Measurements from ENCODE around the gene NRG3. TPM values are rescaled to one million over a fixed set of nuclear protein-coding genes. Genes with fewer than 3 reads are reported as not detected.

The NRG3 gene
- total and polyA plus RNA-seq, 2 of the 8 experiments (the other 6 are each of a cell fraction or from before 2014, with no cell fraction given): 4.2 to 5.0 TPM

DNA sequence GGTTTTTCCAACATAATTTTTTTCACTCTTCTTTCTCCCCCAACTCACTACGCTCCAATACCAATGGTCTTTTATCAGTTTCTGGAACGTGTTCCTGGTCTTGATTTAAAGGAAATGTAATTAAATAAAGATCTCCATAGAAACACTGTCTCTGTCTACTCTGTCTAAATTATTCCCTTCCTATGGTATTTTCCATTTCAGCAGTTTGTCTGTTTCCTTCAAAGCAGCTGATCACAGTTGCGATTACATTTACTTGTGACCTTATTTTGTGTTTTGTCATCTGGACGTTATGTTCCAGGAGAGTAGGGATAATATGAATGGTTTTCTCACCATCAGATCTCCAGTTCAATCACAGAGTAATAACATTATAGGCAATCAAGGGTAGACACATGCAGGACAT is 359.2 kb downstream of the NRG3 start:
- H2BK20ac ChIP-seq (ENCODE audit: low read length): no peak overlapping the region
- no peak overlapping the region for H2AFZ ChIP-seq (ENCODE audit: low read length)
- H3K56ac ChIP-seq (replicated peaks; ENCODE audit: insufficient read length, low read depth, low read length): no peak overlapping the region
- 92 to 100% methylated on average over 1 to 4 of the region's 4 CpGs for WGBS, 2 experiments (ENCODE audit: extremely low coverage in 1 of 2, insufficient coverage in 1 of 2, insufficient read length in 1 of 2, insufficient replicate concordance in 2 of 2, low coverage in 1 of 2, low lambda C conversion rate in 2 of 2, missing lambda C conversion rate in 1 of 2)
- CTCF ChIA-PET (ENCODE audit: partially characterized antibody): interaction anchor here (1.5 kb wide), 1 partner anchor 12 kb away, joined by 4 read pairs; no protein-coding TSS in a partner anchor
- no peak overlapping the region for H3K4me2 ChIP-seq (ENCODE audit: insufficient read depth in 1 of 2, low read depth in 2 of 2, low read length in 2 of 2)
- H3K79me1 ChIP-seq (ENCODE audit: low read depth, low read length): no peaks in the 10 kb centered on the region
- H2BK5ac ChIP-seq (ENCODE audit: low read depth, low read length): no peak overlapping the region
- H4K8ac ChIP-seq (ENCODE audit: extremely low read depth, insufficient read depth, low read length): no peak overlapping the region
- no peaks in the 10 kb centered on the region for H4K20me1 ChIP-seq (replicated peaks in 1 of 2; ENCODE audit: control insufficient read depth in 1 of 2, insufficient read depth in 2 of 2, low read length in 2 of 2)
- no peak overlapping the region for H4K91ac ChIP-seq (replicated peaks; ENCODE audit: insufficient read length, low read length)
- H3K14ac ChIP-seq (ENCODE audit: insufficient read length): no peak overlapping the region
- TF ChIP-seq EP300 (IDR thresholded peaks at IDR 0.05; ENCODE audit: borderline replicate concordance in 1 of 2, low read depth in 2 of 2, low read length in 2 of 2) (no peak), TAF1 (IDR thresholded peaks at IDR 0.05; ENCODE audit: low read depth, low read length) (no peak), CHD1 (IDR thresholded peaks at IDR 0.05; ENCODE audit: low read depth, low read length) (no peak), JUN (IDR thresholded peaks at IDR 0.05; ENCODE audit: low read depth, low read length) (no peak), NRF1 (IDR thresholded peaks at IDR 0.05; ENCODE audit: low read depth, low read length) (no peak)
- H3K9ac ChIP-seq (replicated peaks in 1 of 4; ENCODE audit: extremely low read depth in 1 of 4, low read depth in 3 of 4, low read length in 3 of 4): no peak overlapping the region
- no peak overlapping the region for H2BK12ac ChIP-seq (ENCODE audit: low read depth, low read length)
- DNase-seq (ENCODE audit: low read depth in 1 of 2, low spot score in 2 of 2) (no peak), FAIRE-seq (no peak)
- no peaks in the 10 kb centered on the region; the same call in 1 of the 2 replicates for H3K23me2 ChIP-seq (ENCODE audit: low read depth, low read length)
- H3K4me1 ChIP-seq (replicated peaks in 1 of 4; ENCODE audit: control insufficient read depth in 3 of 4, insufficient read depth in 4 of 4, low read length in 3 of 4): no peaks in the 10 kb centered on the region
- no peak overlapping the region for H3K23ac ChIP-seq (ENCODE audit: insufficient read length)
- no peaks in the 10 kb centered on the region for H3K9me3 ChIP-seq (ENCODE audit: insufficient read depth in 2 of 2, low read depth in 1 of 2, low read length in 1 of 2)
- H3K4ac ChIP-seq (replicated peaks; ENCODE audit: insufficient read length, low read depth, low read length): no peak overlapping the region
- no peak overlapping the region for H4K5ac ChIP-seq (ENCODE audit: insufficient read length, low read depth, low read length)
- H3K4me3 ChIP-seq (ENCODE audit: extremely low read depth in 1 of 4, insufficient read depth in 2 of 4, low read depth in 3 of 4, low read length in 4 of 4): no peak overlapping the region
- no peak overlapping the region for H3K27ac ChIP-seq (ENCODE audit: low read depth, low read length)
- POLR2A ChIA-PET (ENCODE audit: partially characterized antibody): no interaction called here
- no peak overlapping the region for H2BK120ac ChIP-seq (replicated peaks; ENCODE audit: low read depth, low read length)
- H2BK15ac ChIP-seq (ENCODE audit: low read length): no peak overlapping the region
- no peaks in the 10 kb centered on the region for H3K27me3 ChIP-seq (replicated peaks in 1 of 4; ENCODE audit: control insufficient read depth in 3 of 4, extremely low read depth in 1 of 4, insufficient read depth in 3 of 4, low read length in 3 of 4)
- H3K36me3 ChIP-seq (ENCODE audit: control insufficient read depth in 2 of 4, insufficient read depth in 4 of 4, low read length in 3 of 4): no peaks in the 10 kb centered on the region
- no peaks in the 10 kb centered on the region for H3K79me2 ChIP-seq (ENCODE audit: control insufficient read depth in 1 of 2, insufficient read depth in 2 of 2, low read length in 2 of 2)
- no peak overlapping the region for H3K18ac ChIP-seq (ENCODE audit: extremely low read depth, low read length)
- H2AK5ac ChIP-seq (ENCODE audit: low read depth, low read length): no peak overlapping the region
